ENCODE results near the gene USP24.

GRCh38 chr1:55188909-55189308 is 26.3 kb downstream of the USP24 start:
- TF ChIP-seq CTCF (IDR thresholded peaks at IDR 0.05; ENCODE audit: low read depth, low read length, poor library complexity, severe bottlenecking), result no peak
- no peak for TF ChIP-seq EZH2phosphoT487 (IDR thresholded peaks at IDR 0.05; ENCODE audit: borderline replicate concordance, low read length)

Measured in DOHH2 (cell line).